ENCODE results near the gene FGR.
"Not testable (repeated sequence)": the region's sequence is repeated elsewhere in the genome, so short reads cannot be mapped to it uniquely, and the experiment has no call there.

FGR gene

DNA sequence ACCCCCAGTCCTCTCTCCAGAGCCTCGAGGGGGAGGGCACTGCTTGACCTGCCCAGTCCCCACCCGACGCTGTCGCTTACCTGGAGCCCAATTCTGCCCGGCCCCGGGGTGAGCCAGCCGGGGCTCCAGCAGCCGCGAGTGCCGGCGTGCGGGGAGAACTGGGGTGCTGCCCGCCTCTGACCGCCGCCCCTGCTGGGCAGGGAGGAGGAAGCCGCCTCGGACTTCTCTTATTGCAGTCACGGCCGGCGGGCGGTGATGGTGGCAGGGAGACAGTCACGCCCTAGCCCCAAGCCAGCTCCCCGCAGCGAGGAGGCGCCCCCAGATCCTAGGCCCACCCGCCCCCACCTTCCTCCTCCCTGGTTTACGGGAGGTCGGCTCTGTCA is at the start of gene FGR:
FGR (minus strand) TSS at position 201 of the 383 bp plus-strand sequence. CDS start 11,269 bp downstream, outside the sequence.
- peak within 1 kb of the TSS; percentile 37 for H3K4me3 ChIP-seq (ENCODE audit: low read depth, low read length)
- CTCF ChIA-PET = no interaction called here
- POLR2A ChIA-PET = no interaction called here
- TF ChIP-seq, protein P1, sequence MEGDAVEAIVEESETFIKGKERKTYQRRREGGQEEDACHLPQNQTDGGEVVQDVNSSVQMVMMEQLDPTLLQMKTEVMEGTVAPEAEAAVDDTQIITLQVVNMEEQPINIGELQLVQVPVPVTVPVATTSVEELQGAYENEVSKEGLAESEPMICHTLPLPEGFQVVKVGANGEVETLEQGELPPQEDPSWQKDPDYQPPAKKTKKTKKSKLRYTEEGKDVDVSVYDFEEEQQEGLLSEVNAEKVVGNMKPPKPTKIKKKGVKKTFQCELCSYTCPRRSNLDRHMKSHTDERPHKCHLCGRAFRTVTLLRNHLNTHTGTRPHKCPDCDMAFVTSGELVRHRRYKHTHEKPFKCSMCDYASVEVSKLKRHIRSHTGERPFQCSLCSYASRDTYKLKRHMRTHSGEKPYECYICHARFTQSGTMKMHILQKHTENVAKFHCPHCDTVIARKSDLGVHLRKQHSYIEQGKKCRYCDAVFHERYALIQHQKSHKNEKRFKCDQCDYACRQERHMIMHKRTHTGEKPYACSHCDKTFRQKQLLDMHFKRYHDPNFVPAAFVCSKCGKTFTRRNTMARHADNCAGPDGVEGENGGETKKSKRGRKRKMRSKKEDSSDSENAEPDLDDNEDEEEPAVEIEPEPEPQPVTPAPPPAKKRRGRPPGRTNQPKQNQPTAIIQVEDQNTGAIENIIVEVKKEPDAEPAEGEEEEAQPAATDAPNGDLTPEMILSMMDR (IDR thresholded peaks at IDR 0.05; ENCODE audit: insufficient read depth, low read length, missing control alignments) = no peak
- no peak for DNase-seq (ENCODE audit: low read depth, low spot score)

DNA sequence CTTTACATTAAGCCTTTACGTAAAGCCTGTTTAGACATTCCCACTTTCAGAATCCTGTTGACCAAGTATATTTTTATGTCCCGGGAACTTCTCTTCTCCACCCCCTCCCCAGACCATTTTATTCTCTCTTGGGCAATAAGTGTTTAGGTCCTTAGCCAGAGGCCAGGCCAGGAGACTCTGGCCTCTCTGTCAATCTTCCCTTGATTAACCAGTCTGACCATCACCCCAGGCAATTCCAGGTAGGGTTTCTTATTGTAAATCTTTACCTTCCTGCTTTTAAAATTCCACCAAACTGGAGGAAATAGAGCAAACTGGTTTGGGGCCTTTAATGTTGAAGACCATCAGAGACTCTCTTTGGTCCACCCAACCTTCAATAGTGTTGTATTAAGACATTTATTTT is 49.2 kb upstream of the FGR start:
- CTCF ChIA-PET = no interaction called here
- no peak overlapping the region for H3K4me3 ChIP-seq (ENCODE audit: low read depth, low read length)
- DNase-seq (ENCODE audit: low read depth, low spot score) = no peak
- POLR2A ChIA-PET = interaction anchor here (0.7 kb wide), 1 partner anchor 12 kb away, joined by 3 read pairs; the partner anchor contains the start of gene IFI6
- TF ChIP-seq, protein P1 (IDR thresholded peaks at IDR 0.05; ENCODE audit: insufficient read depth, low read length, missing control alignments) = no peak

DNA sequence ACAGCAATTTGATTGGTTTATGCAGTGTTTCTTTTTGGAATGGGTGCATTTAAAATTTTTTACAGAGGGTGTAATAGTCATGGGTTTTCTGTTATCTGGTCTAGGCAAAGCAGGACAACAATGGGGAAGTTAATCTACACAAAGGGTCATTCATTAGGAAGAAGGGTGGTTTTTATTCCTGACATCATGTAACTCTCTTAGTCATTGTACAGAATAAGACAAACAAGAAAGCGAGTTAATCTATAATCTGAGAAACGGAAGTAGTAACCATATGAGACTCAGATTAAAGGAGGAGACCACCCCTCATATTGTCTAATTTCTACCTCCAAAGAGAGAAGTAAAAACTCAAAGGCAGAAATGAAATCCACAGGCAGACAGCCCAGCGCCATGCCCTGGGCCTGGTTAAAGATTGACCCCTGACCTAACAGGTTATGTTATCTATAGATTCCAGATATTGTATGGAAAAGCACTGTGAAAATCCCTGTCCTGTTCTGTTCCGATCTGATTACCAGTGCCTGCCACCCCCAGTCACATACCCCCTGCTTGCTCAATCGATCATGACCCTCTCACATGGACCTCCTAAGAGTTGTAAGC is 47.5 kb upstream of the FGR start:
- no peak overlapping the region for H3K4me3 ChIP-seq (ENCODE audit: low read depth, low read length)
- no peak for DNase-seq (ENCODE audit: low read depth, low spot score)
- TF ChIP-seq, protein P1 (IDR thresholded peaks at IDR 0.05; ENCODE audit: insufficient read depth, low read length, missing control alignments) = no peak
- CTCF ChIA-PET = interaction anchor here (0.9 kb wide), 1 partner anchor 13 kb away, joined by 3 read pairs; no protein-coding TSS in a partner anchor
- POLR2A ChIA-PET = no interaction called here

DNA sequence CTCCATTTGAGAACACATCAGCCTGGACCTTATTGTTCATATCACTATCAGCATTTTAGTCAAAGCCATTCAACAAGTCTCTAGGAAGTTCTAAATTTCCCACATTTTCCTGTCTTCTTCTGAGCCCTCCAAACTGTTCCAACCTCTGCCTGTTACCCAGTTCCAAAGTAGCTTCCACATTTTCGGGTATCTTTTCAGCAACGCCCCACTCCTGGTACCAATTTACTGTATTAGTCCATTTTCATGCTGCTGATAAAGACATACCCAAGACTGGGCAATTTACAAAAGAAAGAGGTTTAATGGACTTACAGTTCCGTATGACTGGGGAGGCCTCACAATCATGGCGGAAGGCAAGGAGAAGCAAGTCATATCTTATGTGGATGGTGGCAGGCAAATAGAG is 46.6 kb upstream of the FGR start:
- H3K4me3 ChIP-seq (ENCODE audit: low read depth, low read length); POLR2A ChIA-PET; CTCF ChIA-PET; DNase-seq (ENCODE audit: low read depth, low spot score): not testable (repeated sequence)

DNA sequence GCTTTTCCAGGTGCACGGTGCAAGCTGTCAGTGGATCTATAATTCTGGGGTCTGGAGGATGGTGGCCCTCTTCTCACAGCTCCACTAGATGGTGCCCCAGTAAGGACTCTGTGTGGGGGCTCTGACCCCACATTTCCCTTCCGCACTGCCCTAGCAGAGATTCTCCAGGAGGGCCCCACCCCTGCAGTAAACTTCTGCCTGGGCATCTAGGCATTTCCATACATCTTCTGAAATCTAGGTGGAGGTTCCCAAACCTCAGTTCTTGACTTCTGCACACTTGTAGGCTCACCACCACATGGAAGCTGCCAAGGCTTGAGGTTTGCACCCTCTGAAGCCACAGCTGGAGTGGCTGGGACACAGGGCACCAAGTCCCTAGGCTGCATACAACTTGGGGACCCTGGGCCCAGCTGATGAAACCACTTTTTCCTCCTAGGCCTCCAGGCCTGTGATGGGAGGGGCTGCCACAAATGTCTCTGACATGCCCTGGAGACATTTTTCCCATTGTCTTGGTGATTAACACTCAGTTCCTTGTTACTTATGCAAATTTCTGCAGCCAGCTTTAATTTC is 45.3 kb upstream of the FGR start:
- DNase-seq (ENCODE audit: low read depth, low spot score); H3K4me3 ChIP-seq (ENCODE audit: low read depth, low read length); POLR2A ChIA-PET: not testable (repeated sequence)
- CTCF ChIA-PET = interaction anchor here (0.5 to 4.0 kb wide), 3 partner anchors 10 to 383 kb away, joined by 3 to 17 read pairs (median 3); no protein-coding TSS in a partner anchor

DNA sequence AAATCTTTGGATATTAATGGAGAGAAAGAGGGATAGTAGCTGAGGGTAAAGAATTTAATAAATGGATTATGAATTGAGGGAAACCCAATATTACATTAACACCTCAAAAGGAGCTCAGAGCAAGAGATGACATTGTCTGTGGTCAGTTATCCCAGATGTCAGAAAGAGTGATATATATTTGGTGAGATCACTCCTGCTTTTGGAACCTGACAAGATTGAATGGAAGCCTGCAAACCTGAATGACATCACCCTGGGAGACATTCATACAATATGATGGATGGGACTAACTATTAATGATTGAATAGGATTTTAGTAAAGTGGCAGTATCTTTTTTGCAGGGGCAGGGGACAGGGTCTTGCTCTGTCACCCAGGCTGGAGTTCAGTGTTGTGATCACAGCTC is 43.8 kb upstream of the FGR start:
- TF ChIP-seq, protein P1 (IDR thresholded peaks at IDR 0.05; ENCODE audit: insufficient read depth, low read length, missing control alignments) = no peak
- no peak for DNase-seq (ENCODE audit: low read depth, low spot score)
- POLR2A ChIA-PET = interaction anchor here (0.6 kb wide), 1 partner anchor 218 kb away, joined by 3 read pairs; no protein-coding TSS in a partner anchor
- no peak overlapping the region for H3K4me3 ChIP-seq (ENCODE audit: low read depth, low read length)
- CTCF ChIA-PET = interaction anchor here (1.6 to 4.0 kb wide), 2 partner anchors 9 to 47 kb away, joined by 5 to 17 read pairs; partner anchors contain the start of gene FAM76A

DNA sequence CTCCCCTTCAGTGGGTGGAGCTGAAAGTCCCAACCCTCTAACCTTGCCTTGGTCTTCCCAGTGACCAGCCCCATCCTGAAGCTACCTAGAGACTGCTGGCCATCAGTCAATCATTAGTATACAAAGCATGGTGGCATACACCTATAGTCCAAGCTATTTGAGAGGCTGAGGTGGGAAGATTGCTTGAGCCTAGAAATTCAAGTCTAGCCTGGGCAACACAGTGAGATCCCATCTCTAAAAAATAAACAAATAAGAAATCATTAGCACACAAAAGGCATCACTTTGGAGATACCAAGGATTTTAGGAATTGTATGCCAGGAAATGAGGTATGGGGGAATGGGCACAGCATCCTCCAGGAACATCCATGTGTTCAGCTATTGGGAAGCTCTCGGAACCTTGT is 41.4 kb upstream of the FGR start:
- ChIA-PET CTCF (interaction anchor here (0.6 to 1.3 kb wide), 3 partner anchors 10 to 98 kb away, joined by 3 to 4 read pairs (median 4); no protein-coding TSS in a partner anchor), POLR2A (no interaction called here)
- H3K4me3 ChIP-seq (ENCODE audit: low read depth, low read length) = no peak overlapping the region
- TF ChIP-seq, protein P1 (IDR thresholded peaks at IDR 0.05; ENCODE audit: insufficient read depth, low read length, missing control alignments) = no peak
- DNase-seq (ENCODE audit: low read depth, low spot score) = no peak

Data from AG04449 (cell line).